ENCODE measurements around the gene MORC4.

GRCh38 chrX:107047622-107048021 is 47.6 kb upstream of the MORC4 start:
- TF ChIP-seq MXI1 (IDR thresholded peaks at IDR 0.05; ENCODE audit: borderline replicate concordance, low read depth, low read length) = no peak
- TF ChIP-seq, protein P1, sequence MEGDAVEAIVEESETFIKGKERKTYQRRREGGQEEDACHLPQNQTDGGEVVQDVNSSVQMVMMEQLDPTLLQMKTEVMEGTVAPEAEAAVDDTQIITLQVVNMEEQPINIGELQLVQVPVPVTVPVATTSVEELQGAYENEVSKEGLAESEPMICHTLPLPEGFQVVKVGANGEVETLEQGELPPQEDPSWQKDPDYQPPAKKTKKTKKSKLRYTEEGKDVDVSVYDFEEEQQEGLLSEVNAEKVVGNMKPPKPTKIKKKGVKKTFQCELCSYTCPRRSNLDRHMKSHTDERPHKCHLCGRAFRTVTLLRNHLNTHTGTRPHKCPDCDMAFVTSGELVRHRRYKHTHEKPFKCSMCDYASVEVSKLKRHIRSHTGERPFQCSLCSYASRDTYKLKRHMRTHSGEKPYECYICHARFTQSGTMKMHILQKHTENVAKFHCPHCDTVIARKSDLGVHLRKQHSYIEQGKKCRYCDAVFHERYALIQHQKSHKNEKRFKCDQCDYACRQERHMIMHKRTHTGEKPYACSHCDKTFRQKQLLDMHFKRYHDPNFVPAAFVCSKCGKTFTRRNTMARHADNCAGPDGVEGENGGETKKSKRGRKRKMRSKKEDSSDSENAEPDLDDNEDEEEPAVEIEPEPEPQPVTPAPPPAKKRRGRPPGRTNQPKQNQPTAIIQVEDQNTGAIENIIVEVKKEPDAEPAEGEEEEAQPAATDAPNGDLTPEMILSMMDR (conservative IDR thresholded peaks at IDR 0.05; ENCODE audit: low read depth, low read length) = no peak
- TF ChIP-seq POLR2A (IDR thresholded peaks at IDR 0.05; ENCODE audit: low read depth, low read length) = no peak
